LNCaP clone FGC (cell line): ENCODE measurements around the gene HS1BP3.

ENCODE experiments used
- DNase-seq: peaks from one replicate; pipeline ENCODE4 v3.0.0-alpha.2; 2011; ENCODE audit warnings: low read depth
- H3K4me3 ChIP-seq: 2 replicates; pipeline ENCODE4 v1.5.1; 2011; ENCODE audit warnings: mild to moderate bottlenecking, low read depth, low read length, control low read depth
- CTCF ChIP-seq: IDR thresholded peaks from 2 replicates; pipeline ENCODE4 v1.5.1; 2012; ENCODE audit warnings: mild to moderate bottlenecking; ENCODE audit not compliant: control insufficient read depth, insufficient read depth; ENCODE audit errors: extremely low read depth

Gene HS1BP3

DNA sequence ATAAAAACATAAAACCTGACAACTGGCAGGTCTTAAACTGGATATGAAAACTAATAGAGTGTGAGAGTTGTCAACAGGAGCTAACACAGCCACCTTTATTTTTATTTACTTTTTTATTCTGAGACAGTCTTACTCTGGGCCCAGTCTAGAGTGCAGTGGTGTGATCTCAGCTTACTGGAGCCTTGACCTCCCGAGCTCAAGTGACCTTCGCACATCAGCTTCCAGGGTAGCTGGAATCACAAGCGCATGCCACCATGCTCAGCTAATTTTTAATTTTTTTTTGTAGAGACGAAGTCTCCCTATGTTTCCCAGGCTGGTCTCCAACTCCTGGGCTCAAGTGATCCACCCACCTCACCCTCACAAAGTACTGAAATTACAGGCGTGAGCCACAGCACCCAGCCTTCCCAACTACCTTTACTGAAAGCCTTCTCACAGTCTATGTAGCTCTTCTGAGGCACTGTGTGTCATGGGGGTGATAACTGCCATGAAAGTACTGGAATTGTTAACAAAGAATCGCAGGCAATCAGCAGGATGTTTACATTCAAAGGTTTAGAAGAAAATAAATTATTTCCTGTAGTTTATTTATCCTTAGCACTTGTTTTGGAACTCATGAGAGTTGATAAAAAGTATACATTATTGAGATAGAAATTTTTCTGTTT, 40.3 kb upstream of the HS1BP3 start:
- no peak for TF ChIP-seq CTCF
- DNase-seq, result no peak

DNA sequence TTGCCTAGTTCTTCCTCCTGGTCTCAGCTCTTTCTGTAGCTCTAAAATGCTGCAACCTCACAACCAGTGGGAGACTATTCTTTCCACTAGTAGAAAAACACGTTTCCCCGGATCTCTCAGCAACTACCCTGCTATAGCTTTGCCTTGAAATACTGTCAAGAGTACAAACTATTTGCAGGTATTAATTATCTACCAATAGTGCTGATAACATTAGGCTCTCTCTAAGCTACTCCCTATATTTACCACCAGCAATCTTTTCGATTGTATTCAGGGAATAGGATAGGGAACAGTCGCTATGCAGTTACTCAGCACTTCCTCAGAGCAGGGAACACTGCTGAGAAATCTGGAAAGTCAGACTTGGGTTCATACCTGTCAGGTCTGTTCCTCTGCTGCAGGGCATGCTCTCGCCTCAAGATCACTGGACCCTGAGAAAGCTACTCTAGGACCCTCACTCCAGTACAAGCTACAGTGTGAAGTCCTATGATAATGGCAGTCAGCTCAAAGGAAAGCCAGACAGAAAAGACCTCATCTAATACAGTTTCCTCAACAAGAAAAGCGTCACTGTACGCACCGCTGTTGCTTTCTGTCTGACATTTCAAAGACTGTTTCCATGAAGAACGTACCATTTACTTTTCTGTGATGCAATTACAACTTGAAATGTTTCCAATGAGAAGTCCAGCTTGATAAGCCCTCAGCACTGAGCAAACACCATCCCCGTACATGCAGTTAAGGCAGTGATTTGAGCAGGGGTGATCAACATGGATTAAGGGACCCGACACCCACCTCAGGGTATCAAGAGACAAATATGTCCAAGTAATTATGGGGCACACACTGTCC, 38.7 kb upstream of the HS1BP3 start:
- TF ChIP-seq CTCF, result no peak
- H3K4me3 ChIP-seq, result no peak overlapping the region
- DNase-seq, result no peak

More for the DNA sequence above, 40.3 kb upstream of the HS1BP3 start:
- H3K4me3 ChIP-seq, result no peak overlapping the region

GRCh38 chr2:20687260-20687832, 36.4 kb upstream of the HS1BP3 start:
- no peak for TF ChIP-seq CTCF
- no peak overlapping the region for H3K4me3 ChIP-seq
- no peak for DNase-seq

DNA sequence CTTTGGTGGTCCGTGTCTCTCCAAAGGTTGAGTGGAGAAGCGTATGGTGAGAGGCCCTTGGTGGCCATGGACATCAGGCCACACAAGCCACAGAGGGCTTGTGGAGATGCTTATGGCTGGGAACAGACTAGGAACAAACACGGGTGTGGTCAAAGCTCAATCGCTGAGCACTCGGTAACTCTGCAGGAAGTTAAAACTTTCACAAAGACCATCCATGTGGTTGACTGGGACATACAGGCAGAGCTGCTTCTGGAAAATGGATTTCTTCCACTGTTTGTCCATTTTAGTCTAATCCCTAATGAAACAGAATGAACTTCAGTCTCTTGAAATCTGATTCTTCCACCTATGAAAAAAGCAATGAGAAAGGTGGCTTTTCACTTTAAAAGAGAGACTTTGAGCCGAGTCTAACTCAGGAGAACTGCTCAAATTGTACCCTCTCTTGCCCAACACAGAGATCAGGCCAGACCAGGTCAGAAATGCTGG, 33.7 kb upstream of the HS1BP3 start:
- no peak for TF ChIP-seq CTCF
- DNase-seq, result no peak
- no peak overlapping the region for H3K4me3 ChIP-seq

DNA sequence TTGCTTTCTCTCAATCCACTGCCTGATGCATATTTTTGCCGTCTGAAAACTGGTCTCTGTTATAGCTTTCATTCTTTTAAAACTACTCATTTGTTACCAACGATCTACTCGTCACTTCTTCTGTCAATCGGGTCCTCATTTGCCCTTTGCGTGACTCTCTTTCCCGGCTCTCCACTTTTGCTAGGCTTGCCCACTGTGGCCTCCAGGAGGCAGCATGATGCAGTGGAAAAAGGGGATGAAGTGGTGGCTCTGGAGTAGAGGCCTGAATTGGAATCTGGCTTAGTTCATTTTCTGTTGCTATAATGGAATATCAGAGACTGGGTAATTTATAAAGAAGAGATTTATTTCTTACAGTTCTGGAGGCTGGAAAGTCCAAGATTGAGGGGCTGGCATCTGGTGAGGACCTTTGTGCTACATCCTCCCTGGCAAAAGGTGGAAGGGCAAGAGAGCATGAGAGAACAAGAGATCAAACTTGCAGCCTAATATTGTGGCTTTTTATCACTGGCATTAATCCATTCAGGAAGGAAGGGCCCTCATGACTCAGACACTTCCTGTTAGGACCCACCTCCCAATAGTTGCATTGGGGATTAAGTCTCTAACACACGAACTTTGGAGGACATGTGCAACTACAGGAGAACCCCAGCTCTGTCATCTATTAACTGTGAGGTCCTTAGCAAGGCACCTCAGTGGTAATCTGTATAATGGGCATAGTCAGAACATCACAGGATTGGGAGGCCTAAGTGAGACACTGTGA, 31.4 kb upstream of the HS1BP3 start:
- H3K4me3 ChIP-seq, result no peak overlapping the region
- no peak for DNase-seq
- TF ChIP-seq CTCF, result peak; percentile 53

- TF ChIP-seq CTCF, result no peak
- no peak overlapping the region for H3K4me3 ChIP-seq
- DNase-seq, result no peak
Observed at GRCh38 chr2:20680744-20681375, 30.0 kb upstream of the HS1BP3 start.
